DMS153 treated with DMSO at 0.1 percent for 48 hours (cell line): Measurements from ENCODE around the gene BEAN1.

Source experiments
- DNase-seq: peaks from one replicate; lab custom pipeline; 2025; ENCODE audit not compliant: unreplicated experiment; lab: John Stamatoyannopoulos, UW

BEAN1 gene

GRCh38 chr16:66519482-66520373 lies 92.6 kb downstream of the BEAN1 start:
- DNase-seq = no peak

DNA sequence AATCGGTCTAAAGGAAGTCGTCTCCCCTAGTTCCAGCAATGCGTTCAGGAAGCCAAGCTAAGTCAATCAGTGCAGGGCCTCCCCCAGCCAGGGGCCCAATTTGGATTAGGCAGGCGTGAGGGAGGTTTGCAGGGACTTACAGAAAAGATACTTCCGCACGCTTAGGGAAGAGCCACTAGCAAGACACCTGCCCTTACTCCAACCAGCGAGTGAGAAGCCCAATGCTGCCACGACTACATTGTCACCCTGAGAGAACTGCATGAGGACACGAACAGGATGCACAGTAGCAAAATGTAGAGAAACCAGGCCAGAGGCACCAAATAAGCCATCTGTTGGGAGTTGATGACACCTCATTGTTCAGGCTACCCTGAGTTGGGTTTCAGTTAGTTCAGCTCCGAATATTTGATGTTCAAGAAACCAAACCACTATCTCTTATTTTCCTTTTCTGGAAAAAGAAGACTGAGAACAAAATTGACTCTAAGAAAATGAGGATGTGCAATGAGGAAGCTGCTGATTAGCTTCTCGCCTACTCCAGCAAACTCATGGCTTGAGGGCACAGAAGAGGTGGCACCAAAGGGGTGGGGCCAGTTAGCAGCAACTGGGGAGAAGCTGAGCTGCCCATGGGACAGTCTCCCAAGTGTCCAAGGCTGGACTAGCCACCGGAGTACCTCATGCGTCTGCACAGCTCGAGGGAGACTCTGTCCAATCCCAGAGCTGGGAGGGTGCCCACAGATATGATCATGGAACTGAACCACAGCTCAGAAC lies 93.5 kb downstream of the BEAN1 start:
- no peak for DNase-seq

DNA sequence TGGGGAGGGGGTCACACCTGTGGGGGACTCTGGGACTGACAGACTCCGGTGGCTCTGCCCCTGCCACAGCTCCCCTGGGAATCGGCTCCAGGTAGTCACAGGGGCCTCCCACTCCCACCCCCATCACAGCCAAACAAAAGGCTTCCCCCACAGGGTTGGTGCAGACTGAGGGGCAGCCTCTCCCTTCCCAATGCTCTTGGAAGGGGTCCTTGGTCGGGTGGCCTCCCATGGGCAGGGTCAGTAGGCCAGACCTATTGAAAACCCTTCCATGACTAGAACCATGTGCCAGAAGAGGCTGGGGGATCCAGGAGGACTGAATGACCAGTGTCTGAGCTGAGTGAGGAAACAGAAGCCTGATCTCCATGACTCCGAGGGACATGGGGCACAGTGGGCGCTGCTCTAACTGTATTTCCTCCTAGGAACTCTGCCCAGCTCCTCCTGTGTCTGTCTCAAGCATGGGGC lies 94.2 kb downstream of the BEAN1 start:
- DNase-seq = no peak

DNA sequence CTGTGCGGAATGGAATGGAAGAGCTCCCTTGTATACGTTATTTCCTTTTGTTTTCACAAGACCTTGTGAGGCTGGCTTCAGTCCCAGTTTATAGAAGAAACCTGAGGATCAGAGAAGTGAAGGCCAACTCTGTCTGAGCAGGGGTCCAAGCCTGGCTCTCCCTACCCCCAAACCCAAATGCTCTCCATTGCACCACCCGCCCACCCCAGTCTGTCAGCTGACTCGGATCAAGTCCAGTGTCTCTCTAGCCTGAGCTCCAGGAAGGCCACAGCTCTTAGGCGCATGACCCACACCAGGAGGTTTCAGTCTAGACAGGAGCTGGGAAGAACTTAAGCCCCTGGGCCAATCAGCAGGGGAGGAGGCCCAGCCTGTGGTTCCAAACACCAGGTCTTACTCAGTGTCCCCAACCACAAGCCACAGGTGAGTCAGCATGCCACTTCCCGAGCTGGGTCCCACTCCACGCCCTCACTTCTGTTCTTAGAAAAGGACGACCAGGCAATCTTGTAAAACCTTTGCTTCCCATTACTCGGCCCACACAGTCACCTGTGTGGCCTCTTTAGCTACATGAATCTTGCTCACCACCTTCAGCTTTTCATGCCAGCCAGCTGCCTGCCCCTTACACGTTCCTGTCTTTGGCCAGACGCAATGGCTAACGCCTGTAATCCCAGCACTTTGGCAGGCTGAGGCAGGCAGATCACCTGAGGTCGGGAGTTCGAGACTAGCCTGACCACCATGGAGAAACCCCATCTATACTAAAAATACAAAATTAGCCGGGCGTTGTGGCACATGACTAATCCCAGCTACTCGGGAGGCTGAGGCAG lies 95.1 kb downstream of the BEAN1 start:
- DNase-seq = no peak

DNA sequence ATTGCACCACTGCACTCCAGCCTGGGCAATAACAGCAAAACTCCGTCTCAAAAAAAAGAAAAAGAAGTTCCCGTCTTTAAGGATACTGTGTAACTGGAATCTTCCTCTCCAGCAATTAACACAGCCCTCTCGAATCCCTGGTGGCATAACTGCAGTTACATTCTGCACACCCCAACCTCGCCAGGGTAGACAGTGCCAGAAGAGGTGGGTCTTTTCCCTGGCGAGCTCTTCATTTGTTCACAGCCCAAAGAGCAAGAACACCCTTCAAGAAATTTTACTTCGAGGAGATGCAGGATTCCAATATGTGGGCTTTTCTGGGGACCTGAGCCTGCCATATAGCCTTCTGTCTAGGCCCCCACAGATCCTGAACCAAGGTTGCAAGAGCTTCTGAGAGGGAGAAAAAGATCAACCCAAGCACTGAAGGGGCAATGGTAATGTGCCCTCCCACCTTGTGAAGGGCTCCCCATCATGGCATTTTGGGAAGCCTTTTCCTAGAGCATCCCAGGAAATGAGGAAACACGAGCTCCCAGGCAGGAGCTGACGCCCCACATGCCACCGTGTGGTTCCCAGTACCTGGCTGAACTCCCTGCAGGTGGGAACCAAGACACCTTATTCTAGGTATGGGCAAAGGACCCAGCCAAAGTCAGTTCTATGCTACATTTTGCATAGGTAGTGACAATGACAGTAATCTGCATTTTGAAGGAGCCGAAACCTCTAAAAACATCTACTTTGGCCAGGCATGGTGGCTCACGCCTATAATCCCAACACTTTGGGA lies 95.9 kb downstream of the BEAN1 start:
- DNase-seq = no peak

DNA sequence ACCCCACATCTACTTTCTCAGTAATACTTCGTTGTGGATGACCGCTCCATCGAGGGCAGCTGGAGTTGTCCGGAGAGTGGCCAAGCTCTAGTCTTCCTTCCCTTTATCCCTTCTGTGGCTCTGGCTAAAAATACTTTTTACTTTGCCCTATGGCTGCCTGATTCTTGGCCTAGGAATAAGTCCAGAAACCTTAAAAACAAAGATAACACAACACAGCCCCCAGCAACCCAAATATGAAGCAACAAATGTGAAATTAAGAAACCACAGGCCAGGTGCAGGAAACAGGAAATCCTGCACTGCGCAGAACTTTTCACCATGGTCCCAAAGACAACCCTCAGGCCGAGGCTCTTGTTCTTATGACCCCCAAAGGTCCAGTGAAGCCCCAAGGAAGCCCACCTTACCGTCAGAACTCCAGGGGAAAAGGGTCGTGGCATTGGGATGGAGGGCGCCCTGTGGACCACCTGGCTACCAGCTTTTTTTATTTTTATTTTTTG lies 96.8 kb downstream of the BEAN1 start:
- DNase-seq = no peak

DNA sequence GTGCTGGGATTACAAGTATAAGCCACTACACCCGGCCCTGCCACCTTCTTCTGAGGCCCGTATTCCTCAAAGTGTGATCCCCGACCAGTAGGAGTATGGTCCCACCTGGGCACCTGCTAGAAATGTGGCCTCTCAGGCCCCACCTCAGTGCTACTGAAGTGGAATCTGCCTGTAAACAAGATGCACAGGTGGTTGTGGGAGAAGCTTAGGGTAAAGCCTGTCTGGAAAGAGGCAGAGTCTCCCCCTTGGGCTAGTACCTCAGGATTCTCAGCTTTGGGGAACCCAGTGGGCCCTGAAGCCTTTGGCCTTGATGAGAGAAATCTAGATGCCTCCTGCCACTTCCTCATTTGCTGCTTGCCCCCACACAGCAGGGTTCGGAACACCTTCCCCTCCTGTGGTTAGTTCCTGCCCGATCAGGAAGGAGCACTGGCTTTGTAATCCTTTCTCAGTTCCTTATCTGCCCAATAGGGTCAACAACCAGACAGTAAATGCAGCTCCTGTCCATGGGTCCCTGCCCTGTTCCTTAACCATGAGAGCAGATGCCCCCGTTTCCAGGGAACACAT lies 97.6 kb downstream of the BEAN1 start:
- no peak for DNase-seq

DNA sequence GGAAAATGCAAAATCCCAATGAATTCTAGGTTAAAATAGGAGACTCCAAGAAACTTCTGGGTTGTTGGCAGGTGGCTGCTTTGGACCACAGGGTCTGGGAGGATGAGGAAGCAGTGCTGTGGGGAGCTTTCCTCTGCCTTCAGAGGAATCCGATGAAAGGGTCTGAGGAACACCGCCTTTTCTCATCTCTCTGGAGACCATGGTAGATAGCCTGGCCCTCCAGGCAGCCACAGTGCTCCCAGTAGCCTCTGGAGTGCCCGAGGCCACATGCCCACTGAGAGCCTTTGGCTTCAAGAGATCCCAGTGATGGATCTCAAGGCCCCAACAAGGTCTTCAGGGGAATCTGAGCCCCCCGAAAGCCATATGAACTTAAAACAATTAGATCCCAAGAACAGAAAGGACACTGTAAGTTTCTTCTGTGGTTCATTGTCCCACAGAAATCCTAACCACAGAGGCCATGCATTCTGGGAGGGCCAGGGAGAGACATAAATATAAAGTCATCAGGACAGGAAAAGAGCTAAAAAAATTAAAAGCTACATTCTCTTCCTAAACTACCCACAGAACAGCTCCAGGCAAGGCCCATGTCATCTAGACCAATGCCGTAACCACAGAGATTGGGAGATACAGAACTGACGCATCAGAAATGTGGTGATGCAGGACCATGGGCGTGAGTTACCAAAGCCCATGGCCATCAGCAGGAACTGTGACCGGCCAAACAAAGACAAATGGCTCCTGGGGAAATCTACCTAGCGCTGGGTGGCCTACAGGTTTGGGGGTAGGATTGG lies 98.5 kb downstream of the BEAN1 start:
- no peak for DNase-seq

DNA sequence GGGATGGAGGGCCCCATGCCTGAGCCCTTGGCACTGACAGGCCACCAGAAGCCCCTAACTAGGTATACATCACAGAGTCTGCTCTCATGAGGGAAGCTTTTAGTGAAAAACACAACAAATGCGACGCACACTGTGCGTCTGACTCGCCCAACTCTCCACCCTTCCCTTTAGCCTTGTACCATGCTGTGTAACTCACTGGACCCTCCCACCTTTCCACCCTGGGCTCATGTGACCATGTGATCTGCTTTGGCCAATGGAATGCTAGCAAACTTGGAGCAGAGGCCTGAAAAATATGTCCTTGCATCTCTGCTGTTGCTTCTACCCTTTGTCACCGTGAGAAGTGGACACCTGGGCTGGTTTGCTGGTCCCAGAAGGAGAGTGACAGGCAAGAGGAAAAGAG lies 101.2 kb downstream of the BEAN1 start:
- DNase-seq = no peak

DNA sequence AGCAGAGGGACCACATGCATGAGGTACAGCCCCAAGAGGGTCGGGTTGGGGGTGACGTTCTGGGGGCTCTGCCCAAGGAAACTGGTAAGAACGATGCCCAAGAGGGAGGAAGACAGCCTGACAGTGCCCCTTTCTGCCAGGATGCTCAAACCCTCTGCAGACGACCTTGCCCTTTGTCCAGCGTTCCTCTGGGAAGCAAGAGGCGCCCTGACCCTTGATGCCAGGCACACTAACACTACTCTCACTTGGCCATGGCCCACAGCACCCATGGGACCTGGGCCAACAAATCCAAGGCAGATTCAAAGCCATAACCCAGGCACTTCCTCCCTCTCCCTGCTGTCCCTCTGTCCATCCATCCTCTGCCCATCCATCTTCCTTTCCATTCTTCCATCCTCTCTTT lies 102.4 kb downstream of the BEAN1 start:
- no peak for DNase-seq
